ENCODE measurements around the gene LRRC38.
"Not testable (repeated sequence)": the region's sequence is repeated elsewhere in the genome, so short reads cannot be mapped to it uniquely, and the experiment has no call there.

The LRRC38 gene

GRCh38 chr1:13456904-13457532 is 56.8 kb downstream of the LRRC38 start:
- no peak for DNase-seq

GRCh38 chr1:13451399-13451965 is 62.3 kb downstream of the LRRC38 start:
- no peak for DNase-seq

GRCh38 chr1:13450204-13450603 is 63.6 kb downstream of the LRRC38 start:
- DNase-seq: no peak

GRCh38 chr1:13443335-13443979 is 70.3 kb downstream of the LRRC38 start:
- DNase-seq: no peak

- DNase-seq: not testable (repeated sequence)
Observed at GRCh38 chr1:13439104-13439783, 74.6 kb downstream of the LRRC38 start.

GRCh38 chr1:13435458-13435857 is 78.3 kb downstream of the LRRC38 start:
- no peak for DNase-seq

- DNase-seq: not testable (repeated sequence)
Observed at GRCh38 chr1:13433694-13434358, 80.0 kb downstream of the LRRC38 start.

- no peak for DNase-seq
Observed at GRCh38 chr1:13432251-13432650, 81.6 kb downstream of the LRRC38 start.

GRCh38 chr1:13430495-13430894 is 83.3 kb downstream of the LRRC38 start:
- DNase-seq: no peak

All from suppressor macrophage treated with lipopolysaccharide for 4 hours (primary cell).